ENCODE measurements around the gene CLCN2.
A peak's percentile ranks its signal among the peaks of the same experiment; 100 is the strongest.

Gene CLCN2

DNA sequence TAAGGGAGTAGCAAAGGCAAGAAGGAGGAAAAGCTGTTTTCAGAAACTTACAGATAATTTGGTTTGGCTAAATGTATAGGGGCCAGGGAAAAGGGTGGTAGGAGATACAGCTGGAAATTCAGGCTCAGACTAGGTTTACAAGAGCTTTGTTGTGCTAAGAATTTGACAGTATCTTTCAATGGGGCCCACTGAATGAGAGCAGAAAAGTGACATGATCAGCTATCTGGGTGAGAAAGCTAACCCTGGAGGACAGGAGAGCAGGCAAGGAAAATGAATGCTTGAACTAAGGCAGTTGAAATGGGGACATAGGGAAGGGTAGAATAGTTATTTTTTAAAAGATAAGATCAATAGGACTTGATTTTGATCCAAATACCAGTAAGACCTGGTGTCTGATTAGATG is 49.8 kb downstream of the CLCN2 start:
- ChIA-PET POLR2A (interaction anchor here (1.2 to 1.5 kb wide), 2 partner anchors 9 to 12 kb away, joined by 4 read pairs; no protein-coding TSS in a partner anchor), CTCF (interaction anchor here (1.2 to 1.3 kb wide), 3 partner anchors 9 to 233 kb away, joined by 3 to 5 read pairs (median 5); no protein-coding TSS in a partner anchor)
- TF ChIP-seq, protein P1, sequence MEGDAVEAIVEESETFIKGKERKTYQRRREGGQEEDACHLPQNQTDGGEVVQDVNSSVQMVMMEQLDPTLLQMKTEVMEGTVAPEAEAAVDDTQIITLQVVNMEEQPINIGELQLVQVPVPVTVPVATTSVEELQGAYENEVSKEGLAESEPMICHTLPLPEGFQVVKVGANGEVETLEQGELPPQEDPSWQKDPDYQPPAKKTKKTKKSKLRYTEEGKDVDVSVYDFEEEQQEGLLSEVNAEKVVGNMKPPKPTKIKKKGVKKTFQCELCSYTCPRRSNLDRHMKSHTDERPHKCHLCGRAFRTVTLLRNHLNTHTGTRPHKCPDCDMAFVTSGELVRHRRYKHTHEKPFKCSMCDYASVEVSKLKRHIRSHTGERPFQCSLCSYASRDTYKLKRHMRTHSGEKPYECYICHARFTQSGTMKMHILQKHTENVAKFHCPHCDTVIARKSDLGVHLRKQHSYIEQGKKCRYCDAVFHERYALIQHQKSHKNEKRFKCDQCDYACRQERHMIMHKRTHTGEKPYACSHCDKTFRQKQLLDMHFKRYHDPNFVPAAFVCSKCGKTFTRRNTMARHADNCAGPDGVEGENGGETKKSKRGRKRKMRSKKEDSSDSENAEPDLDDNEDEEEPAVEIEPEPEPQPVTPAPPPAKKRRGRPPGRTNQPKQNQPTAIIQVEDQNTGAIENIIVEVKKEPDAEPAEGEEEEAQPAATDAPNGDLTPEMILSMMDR (IDR thresholded peaks at IDR 0.05; ENCODE audit: insufficient read depth, low read length, missing control alignments): no peak
- no peak for DNase-seq (ENCODE audit: low read depth, low spot score)
- no peak overlapping the region for H3K4me3 ChIP-seq (ENCODE audit: low read depth, low read length)

DNA sequence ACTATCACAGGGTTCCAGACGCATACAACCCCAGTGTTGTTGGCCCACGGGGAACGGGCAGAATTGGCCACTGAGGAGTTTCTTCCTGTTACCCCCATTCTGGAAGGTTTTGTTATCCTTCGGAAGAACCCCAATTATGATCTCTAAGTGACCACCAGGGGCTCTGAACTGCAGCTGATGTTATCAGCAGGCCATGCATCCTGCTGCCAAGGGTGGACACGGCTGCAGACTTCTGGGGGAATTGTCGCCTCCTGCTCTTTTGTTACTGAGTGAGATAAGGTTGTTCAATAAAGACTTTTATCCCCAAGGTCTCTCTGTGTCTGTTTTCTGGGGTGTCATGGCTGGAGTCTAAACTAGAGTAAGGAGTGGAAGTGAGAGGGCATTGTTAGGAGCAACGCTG is 52.7 kb downstream of the CLCN2 start:
- no peak overlapping the region for H3K4me3 ChIP-seq (ENCODE audit: low read depth, low read length)
- ChIA-PET POLR2A (interaction anchor here (0.6 to 1.0 kb wide), 2 partner anchors 11 to 18 kb away, joined by 3 read pairs; no protein-coding TSS in a partner anchor), CTCF (no interaction called here)
- TF ChIP-seq, protein P1 (IDR thresholded peaks at IDR 0.05; ENCODE audit: insufficient read depth, low read length, missing control alignments): no peak
- no peak for DNase-seq (ENCODE audit: low read depth, low spot score)

DNA sequence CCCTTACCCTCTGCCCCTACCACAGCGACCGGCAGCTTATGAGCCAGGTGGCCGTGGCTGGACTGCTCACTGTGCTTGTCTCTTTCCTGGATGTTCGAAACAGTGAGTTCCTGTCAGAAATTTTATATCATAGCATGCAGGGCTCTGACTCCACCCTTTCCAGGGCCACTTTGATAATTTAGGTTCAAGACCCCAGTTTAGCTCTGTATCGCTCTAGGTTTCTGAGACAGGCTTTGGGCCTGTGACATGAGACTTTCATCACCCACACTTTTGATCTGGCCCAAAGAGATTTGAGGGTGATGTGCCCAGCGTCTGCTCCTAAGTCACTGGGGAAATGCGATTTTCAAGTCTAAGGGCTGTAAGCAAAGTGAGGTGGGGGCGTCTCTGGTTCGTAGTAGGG is 53.5 kb downstream of the CLCN2 start:
- CTCF ChIA-PET: no interaction called here
- TF ChIP-seq, protein P1 (IDR thresholded peaks at IDR 0.05; ENCODE audit: insufficient read depth, low read length, missing control alignments): no peak
- POLR2A ChIA-PET: no interaction called here
- no peak overlapping the region for H3K4me3 ChIP-seq (ENCODE audit: low read depth, low read length)
- no peak for DNase-seq (ENCODE audit: low read depth, low spot score)

DNA sequence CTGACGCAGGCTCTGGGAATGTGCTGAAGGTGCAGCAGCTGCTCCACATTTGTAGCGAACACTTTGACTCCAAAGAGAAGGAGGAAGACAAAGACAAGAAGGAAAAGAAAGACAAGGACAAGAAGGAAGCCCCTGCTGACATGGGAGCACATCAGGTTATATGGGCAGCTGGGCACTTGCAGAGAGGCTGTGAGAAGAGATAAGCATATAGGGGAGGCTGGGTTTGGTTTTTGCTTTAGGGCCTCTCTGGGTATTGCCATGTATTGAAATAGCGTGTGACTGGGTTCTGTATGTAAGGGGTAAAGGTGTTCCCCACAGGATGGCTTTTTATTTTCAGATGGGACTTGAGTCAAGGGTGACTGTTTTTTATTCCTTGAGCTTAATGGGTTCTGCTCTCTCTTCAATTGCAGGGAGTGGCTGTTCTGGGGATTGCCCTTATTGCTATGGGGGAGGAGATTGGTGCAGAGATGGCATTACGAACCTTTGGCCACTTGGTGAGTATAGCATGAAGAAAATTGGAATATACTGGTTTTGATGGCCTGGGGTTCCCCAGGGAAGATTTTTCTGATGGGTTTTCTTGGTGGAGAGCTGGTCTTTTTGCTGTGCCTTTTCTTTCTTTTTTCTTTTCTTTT is 54.9 kb downstream of the CLCN2 start:
- TF ChIP-seq, protein P1 (IDR thresholded peaks at IDR 0.05; ENCODE audit: insufficient read depth, low read length, missing control alignments): no peak
- ChIA-PET CTCF (interaction anchor here (1.0 to 1.9 kb wide), 4 partner anchors 10 to 65 kb away, joined by 3 to 6 read pairs (median 5); no protein-coding TSS in a partner anchor), POLR2A (no interaction called here)
- no peak for DNase-seq (ENCODE audit: low read depth, low spot score)
- no peak overlapping the region for H3K4me3 ChIP-seq (ENCODE audit: low read depth, low read length)

DNA sequence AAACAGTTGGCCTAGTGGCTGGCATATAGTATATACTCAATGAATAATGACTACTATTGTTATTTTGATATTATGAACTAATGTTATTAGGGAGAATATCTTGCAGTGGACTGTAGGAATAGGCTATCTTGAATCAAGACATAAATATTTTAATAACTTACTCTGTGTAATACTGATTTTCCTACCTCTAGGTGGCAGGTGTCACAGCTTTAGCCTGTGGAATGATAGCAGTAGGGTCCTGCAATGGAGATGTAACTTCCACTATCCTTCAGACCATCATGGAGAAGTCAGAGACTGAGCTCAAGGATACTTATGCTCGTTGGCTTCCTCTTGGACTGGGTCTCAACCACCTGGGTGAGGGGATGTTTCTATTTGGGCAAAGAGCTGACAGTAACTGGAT is 55.8 kb downstream of the CLCN2 start:
- no peak overlapping the region for H3K4me3 ChIP-seq (ENCODE audit: low read depth, low read length)
- DNase-seq (ENCODE audit: low read depth, low spot score): no peak
- POLR2A ChIA-PET: no interaction called here
- TF ChIP-seq, protein P1 (IDR thresholded peaks at IDR 0.05; ENCODE audit: insufficient read depth, low read length, missing control alignments): peak; percentile 15
- CTCF ChIA-PET: interaction anchor here (1.0 to 1.9 kb wide), 4 partner anchors 11 to 66 kb away, joined by 3 to 6 read pairs (median 5); no protein-coding TSS in a partner anchor

DNA sequence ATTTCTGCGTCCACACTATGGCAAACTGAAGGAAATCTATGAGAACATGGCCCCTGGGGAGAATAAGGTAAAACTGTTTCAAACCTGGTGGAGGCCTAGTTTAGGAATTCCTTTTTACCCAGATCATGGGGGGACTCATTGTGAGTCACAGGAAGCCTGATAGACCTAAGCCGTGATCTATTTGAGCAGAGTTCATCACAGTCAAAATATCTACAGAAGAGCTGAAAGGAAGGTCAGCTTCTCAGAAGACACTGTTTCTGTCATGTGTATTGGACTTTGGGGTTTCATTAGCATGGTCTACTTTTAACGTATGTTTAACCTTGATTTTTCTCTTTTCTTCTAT is 61.1 kb downstream of the CLCN2 start:
- POLR2A ChIA-PET: no interaction called here

More for the DNA sequence above, 61.1 kb downstream of the CLCN2 start:
- TF ChIP-seq, protein P1 (IDR thresholded peaks at IDR 0.05; ENCODE audit: insufficient read depth, low read length, missing control alignments): no peak
- DNase-seq (ENCODE audit: low read depth, low spot score): no peak
- H3K4me3 ChIP-seq (ENCODE audit: low read depth, low read length): peak overlapping the region; percentile 85
- CTCF ChIA-PET: interaction anchor here (1.0 to 2.5 kb wide), 5 partner anchors 11 to 52 kb away, joined by 3 to 6 read pairs (median 5); partner anchors contain the start of gene EEF1AKMT4

All from AG04449 (cell line).